Choroid plexus epithelial cell (primary cell): ENCODE data around the gene GOPC.

Source experiments
- DNase-seq: peaks from one replicate; pipeline ENCODE4 v3.0.0-alpha.2; 2010; ENCODE audit warnings: low read depth
- H3K4me3 ChIP-seq: 2 replicates; pipeline ENCODE4 v1.5.1; 2011; ENCODE audit warnings: low read depth, mild to moderate bottlenecking, control low read depth, low read length, moderate library complexity
- CTCF ChIP-seq: conservative IDR thresholded peaks from 2 replicates; pipeline ENCODE4 v1.5.1; 2011; ENCODE audit warnings: low read depth, mild to moderate bottlenecking, control low read depth, inconsistent platforms, low read length, moderate library complexity

GOPC gene

GRCh38 chr6:117595099-117595923 lies 7.0 kb downstream of the GOPC start:
- DNase-seq: no peak
- no peak for TF ChIP-seq CTCF
- H3K4me3 ChIP-seq: no peak overlapping the region

GRCh38 chr6:117592983-117593759 lies 9.1 kb downstream of the GOPC start:
- DNase-seq: no peak
- H3K4me3 ChIP-seq: no peak overlapping the region
- TF ChIP-seq CTCF: no peak

- no peak overlapping the region for H3K4me3 ChIP-seq
- TF ChIP-seq CTCF: no peak
- DNase-seq: peak; percentile 41
These were observed 10.9 kb downstream of the GOPC start for GRCh38 chr6:117591405-117591804.

GRCh38 chr6:117590447-117590846 lies 11.9 kb downstream of the GOPC start:
- no peak for DNase-seq
- TF ChIP-seq CTCF: no peak
- H3K4me3 ChIP-seq: no peak overlapping the region

GRCh38 chr6:117585647-117586046 lies 16.7 kb downstream of the GOPC start:
- no peak overlapping the region for H3K4me3 ChIP-seq
- no peak for TF ChIP-seq CTCF
- DNase-seq: no peak

GRCh38 chr6:117574198-117574597 lies 28.1 kb downstream of the GOPC start:
- no peak for DNase-seq
- no peak for TF ChIP-seq CTCF

More at GRCh38 chr6:117574198-117574597, 28.1 kb downstream of the GOPC start:
- no peak overlapping the region for H3K4me3 ChIP-seq
